H9 (cell line): Measurements from ENCODE around the gene JARID2. TPM values are rescaled to one million over a fixed set of nuclear protein-coding genes. Genes with fewer than 3 reads are reported as not detected.

Experiments used
- DNase-seq: peaks from one replicate; pipeline ENCODE4 v3.0.0-alpha.2; 2017
- H2AFZ ChIP-seq: one replicate; pipeline ENCODE4 v1.6.1; 2013; ENCODE audit warnings: mild to moderate bottlenecking, low read length, control low read depth, moderate library complexity
- H2AK5ac ChIP-seq: 2 replicates; pipeline ENCODE4 v1.6.1; 2013; ENCODE audit warnings: low read length, control low read depth, mixed read lengths; ENCODE audit not compliant: insufficient read length
- H2BK120ac ChIP-seq: one replicate; pipeline ENCODE4 v1.6.1; 2013; ENCODE audit warnings: low read depth, mild to moderate bottlenecking, low read length, control low read depth, inconsistent platforms; ENCODE audit not compliant: poor library complexity, severe bottlenecking
- H2BK12ac ChIP-seq: 2 replicates; pipeline ENCODE4 v1.6.1; 2013; ENCODE audit warnings: low read length, control low read depth, mixed read lengths, low read depth; ENCODE audit not compliant: insufficient read length
- H2BK15ac ChIP-seq: 2 replicates; pipeline ENCODE4 v1.6.1; 2013; ENCODE audit warnings: low read depth, low read length, control low read depth
- H2BK20ac ChIP-seq: one replicate; pipeline ENCODE4 v1.6.1; 2013; ENCODE audit warnings: low read depth, mild to moderate bottlenecking, low read length, control low read depth, inconsistent platforms; ENCODE audit not compliant: poor library complexity, severe bottlenecking
- H2BK5ac ChIP-seq: 2 replicates; pipeline ENCODE4 v1.6.1; 2013; ENCODE audit warnings: low read length, control low read depth, mixed read lengths; ENCODE audit not compliant: insufficient read length
- H3K14ac ChIP-seq: 2 replicates; pipeline ENCODE4 v1.6.1; 2013; ENCODE audit warnings: low read length, control low read depth; ENCODE audit not compliant: insufficient read depth
- H3K18ac ChIP-seq: 2 replicates; pipeline ENCODE4 v1.6.1; 2013; ENCODE audit warnings: low read depth, mild to moderate bottlenecking, mixed read lengths, low read length, control low read depth; ENCODE audit not compliant: insufficient read length
- H3K23ac ChIP-seq: 2 replicates; pipeline ENCODE4 v1.6.1; 2013; ENCODE audit warnings: low read length, control low read depth, mixed read lengths, low read depth; ENCODE audit not compliant: insufficient read length
- H3K23me2 ChIP-seq: 2 replicates; pipeline ENCODE4 v1.6.1; 2013; ENCODE audit warnings: low read depth, mild to moderate bottlenecking, mixed read lengths, low read length, control low read depth; ENCODE audit not compliant: insufficient read length, poor library complexity, severe bottlenecking
- H3K27ac ChIP-seq: 2 replicates; pipeline ENCODE4 v1.5.1; 2013; ENCODE audit warnings: low read length, control low read depth, mixed read lengths, low read depth; ENCODE audit not compliant: insufficient read length
- H3K27me3 ChIP-seq: 2 replicates; pipeline ENCODE4 v1.6.1; 2013; ENCODE audit warnings: low read length, control low read depth, inconsistent platforms; ENCODE audit not compliant: insufficient read depth
- H3K4ac ChIP-seq: 2 replicates; pipeline ENCODE4 v1.6.1; 2013; ENCODE audit warnings: low read depth, mild to moderate bottlenecking, control low read depth, inconsistent platforms, low read length, moderate library complexity
- H3K4me1 ChIP-seq: 2 replicates; pipeline ENCODE4 v1.6.1; 2013; ENCODE audit warnings: low read length, control low read depth, inconsistent platforms; ENCODE audit not compliant: insufficient read depth
- H3K4me2 ChIP-seq: 2 replicates; pipeline ENCODE4 v1.6.1; 2013; ENCODE audit warnings: low read length, control low read depth, mixed read lengths; ENCODE audit not compliant: insufficient read length, insufficient read depth
- H3K56ac ChIP-seq: 2 replicates; pipeline ENCODE4 v1.6.1; 2013; ENCODE audit warnings: low read depth, mild to moderate bottlenecking, mixed read lengths, low read length, control low read depth; ENCODE audit not compliant: insufficient read length
- H3K79me1 ChIP-seq: 2 replicates; pipeline ENCODE4 v1.6.1; 2013; ENCODE audit warnings: low read depth, mild to moderate bottlenecking, moderate library complexity, low read length, control low read depth, inconsistent platforms; ENCODE audit not compliant: insufficient read depth, poor library complexity, severe bottlenecking
- H3K79me2 ChIP-seq: 2 replicates; pipeline ENCODE4 v1.6.1; 2013; ENCODE audit warnings: low read length, control low read depth, inconsistent platforms; ENCODE audit not compliant: insufficient read depth
- H3K9ac ChIP-seq: 2 replicates; pipeline ENCODE4 v1.6.1; 2013; ENCODE audit warnings: low read length, control low read depth, mixed read lengths; ENCODE audit not compliant: insufficient read length; ENCODE audit errors: extremely low read depth
- H3K9me3 ChIP-seq: one replicate; pipeline ENCODE4 v1.6.1; 2013; ENCODE audit warnings: low read depth, low read length, inconsistent platforms; ENCODE audit not compliant: control insufficient read depth
- H3T11ph ChIP-seq: one replicate; pipeline ENCODE4 v1.6.1; 2013; ENCODE audit warnings: mild to moderate bottlenecking, low read length, control low read depth, inconsistent platforms
- H4K20me1 ChIP-seq: one replicate; pipeline ENCODE4 v1.6.1; 2013; ENCODE audit not compliant: control insufficient read depth, insufficient read length, insufficient read depth
- H4K5ac ChIP-seq: 2 replicates; pipeline ENCODE4 v1.6.1; 2013; ENCODE audit warnings: low read depth, mild to moderate bottlenecking, mixed read lengths, low read length, control low read depth; ENCODE audit not compliant: insufficient read length
- H4K8ac ChIP-seq: replicated peaks from 2 replicates; pipeline ENCODE4 v1.6.1; 2013; ENCODE audit warnings: low read length, control low read depth, mixed read lengths, low read depth; ENCODE audit not compliant: insufficient read length
- H4K91ac ChIP-seq: 2 replicates; pipeline ENCODE4 v1.6.1; 2013; ENCODE audit warnings: low read depth, mild to moderate bottlenecking, moderate library complexity, mixed read lengths, low read length, control low read depth; ENCODE audit not compliant: insufficient read length
- H3K27ac Mint-ChIP-seq, 3 experiments: 2 replicates in 2 of 3; 3 replicates in 1 of 3; pipeline ENCODE4 v1.8.0; 2020 to 2021; ENCODE audit warnings: mixed read lengths in 3 of 3, mild to moderate bottlenecking in 1 of 3, moderate library complexity in 1 of 3
- H3K27me3 Mint-ChIP-seq: 2 replicates; pipeline ENCODE4 v1.8.0; 2021; ENCODE audit warnings: low read depth, mild to moderate bottlenecking, moderate library complexity, mixed read lengths
- H3K36me3 Mint-ChIP-seq, 3 experiments: 2 replicates in 2 of 3; 3 replicates in 1 of 3; pipeline ENCODE4 v1.8.0; 2020 to 2021; ENCODE audit warnings: low read depth in 3 of 3, mixed read lengths in 3 of 3; ENCODE audit not compliant: insufficient read depth in 1 of 3
- H3K4me1 Mint-ChIP-seq, 2 experiments: 2 replicates each; pipeline ENCODE4 v1.8.0; 2020; ENCODE audit warnings: mixed read lengths in 2 of 2
- H3K4me3 Mint-ChIP-seq, 2 experiments: 2 replicates in 1 of 2; 3 replicates in 1 of 2; pipeline ENCODE4 v1.8.0; 2020 to 2021; ENCODE audit warnings: mild to moderate bottlenecking in 2 of 2, mixed read lengths in 2 of 2, moderate library complexity in 1 of 2
- H3K9me3 Mint-ChIP-seq, 2 experiments: 2 replicates in 1 of 2; 3 replicates in 1 of 2; pipeline ENCODE4 v1.8.0; 2020; ENCODE audit warnings: mild to moderate bottlenecking in 2 of 2, mixed read lengths in 2 of 2, moderate library complexity in 1 of 2
- CTCF ChIP-seq: fragments of 200-600 bp; sonication (generic); conservative IDR thresholded peaks from 3 replicates; pipeline ENCODE4 v1.8.0; 2021; ENCODE audit warnings: antibody characterized with exemption, mild to moderate bottlenecking
- WGBS: extraction: QIAGEN DNeasy Blood & Tissue Kit; methylation state at CpG from one replicate; pipeline ENCODE4 v1.1.7; 2013; ENCODE audit warnings: missing lambda C conversion rate, low lambda C conversion rate, mixed read lengths; ENCODE audit not compliant: insufficient read length; ENCODE audit errors: extremely low coverage; 5-methylcytosine and 5-hydroxymethylcytosine counted together
- total RNA-seq: library from RNA; stranded (reverse); gene quantifications from 2 replicates; pipeline ENCODE4 v1.2.1, GENCODE V29; 2021

Gene JARID2
- total RNA-seq, 1 experiment from 2014 or later: 174 TPM

GRCh38 chr6:15386110-15386755, 140.4 kb downstream of the JARID2 start:
- Histone ChIP-seq H2BK5ac (no peak overlapping the region), H3T11ph (no peak overlapping the region), H3K9me3 (no peaks in the 10 kb centered on the region), H2AFZ (no peak overlapping the region), H4K5ac (no peak overlapping the region), H3K18ac (no peak overlapping the region), H3K9ac (no peak overlapping the region), H4K8ac (no peak overlapping the region), H3K4me1 (peaks cover 29% of the 10 kb centered on the region), H4K20me1 (peaks cover 2% of the 10 kb centered on the region), H4K91ac (no peak overlapping the region), H3K23ac (no peak overlapping the region), H2BK120ac (no peak overlapping the region), H3K4ac (no peak overlapping the region), H2BK12ac (no peak overlapping the region), H2BK15ac (no peak overlapping the region), H3K14ac (no peak overlapping the region), H3K27ac (no peak overlapping the region), H3K23me2 (no peaks in the 10 kb centered on the region), H2BK20ac (no peak overlapping the region), H3K56ac (no peak overlapping the region), H3K4me2 (no peak overlapping the region), H3K79me2 (peaks cover 98% of the 10 kb centered on the region), H2AK5ac (no peak overlapping the region), H3K27me3 (no peaks in the 10 kb centered on the region), H3K79me1 (no peaks in the 10 kb centered on the region)
- no peak for DNase-seq
- TF ChIP-seq CTCF: no peak
- Mint-ChIP-seq H3K36me3 (peaks cover 0 to 13% (median 0%) of the 10 kb centered on the region in 3 experiments; a peak in 1 of 7 replicates), H3K27me3 (peaks cover 2% of the 10 kb centered on the region; the same call in 1 of the 2 replicates), H3K4me1 (peaks cover 84 to 91% of the 10 kb centered on the region in 2 experiments), H3K4me3 (no peak overlapping the region), H3K27ac (peak overlapping the region in 2 of 3 experiments; percentile 29 to 51; a peak in 3 of 7 replicates), H3K9me3 (no peaks in the 10 kb centered on the region)
- no CpG with 5 or more reads among the region's 7 CpGs for whole genome bisulfite sequencing
